Medulla oblongata (tissue), 1 donor: ENCODE results near the gene PKMYT1.

Source experiments
- DNase-seq: peaks from one replicate; pipeline ENCODE4 v3.0.0-alpha.2; 2015; ENCODE audit errors: extremely low spot score

PKMYT1 gene

GRCh38 chr16:3017794-3018506 lies 37.7 kb upstream of the PKMYT1 start, which contains the start of gene CLDN6:
CLDN6 (minus strand) TSS chr16:3018183; CDS start chr16:3016021, 2,162 bp downstream.
- DNase-seq, result no peak

DNA sequence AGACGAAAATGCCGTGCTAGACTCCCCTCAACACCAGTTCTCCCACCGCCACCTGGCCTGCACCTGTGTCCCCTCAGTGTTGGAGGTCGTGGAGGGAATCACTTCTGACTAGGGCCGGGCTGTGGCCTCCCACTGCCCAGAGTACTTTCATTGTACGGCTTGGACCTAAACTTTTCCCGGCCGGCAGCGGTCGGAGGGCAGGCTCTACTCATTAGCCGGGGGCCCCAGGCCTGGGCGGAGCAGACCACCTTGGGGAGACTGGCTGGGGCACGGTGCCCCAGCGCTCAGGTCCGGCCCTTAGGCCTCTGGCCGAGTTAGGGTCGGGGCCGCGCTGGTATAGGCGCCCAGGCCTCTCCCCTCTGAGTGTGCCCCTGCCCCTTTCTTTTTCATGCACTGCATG lies 37.1 kb upstream of the PKMYT1 start:
- DNase-seq, result no peak

DNA sequence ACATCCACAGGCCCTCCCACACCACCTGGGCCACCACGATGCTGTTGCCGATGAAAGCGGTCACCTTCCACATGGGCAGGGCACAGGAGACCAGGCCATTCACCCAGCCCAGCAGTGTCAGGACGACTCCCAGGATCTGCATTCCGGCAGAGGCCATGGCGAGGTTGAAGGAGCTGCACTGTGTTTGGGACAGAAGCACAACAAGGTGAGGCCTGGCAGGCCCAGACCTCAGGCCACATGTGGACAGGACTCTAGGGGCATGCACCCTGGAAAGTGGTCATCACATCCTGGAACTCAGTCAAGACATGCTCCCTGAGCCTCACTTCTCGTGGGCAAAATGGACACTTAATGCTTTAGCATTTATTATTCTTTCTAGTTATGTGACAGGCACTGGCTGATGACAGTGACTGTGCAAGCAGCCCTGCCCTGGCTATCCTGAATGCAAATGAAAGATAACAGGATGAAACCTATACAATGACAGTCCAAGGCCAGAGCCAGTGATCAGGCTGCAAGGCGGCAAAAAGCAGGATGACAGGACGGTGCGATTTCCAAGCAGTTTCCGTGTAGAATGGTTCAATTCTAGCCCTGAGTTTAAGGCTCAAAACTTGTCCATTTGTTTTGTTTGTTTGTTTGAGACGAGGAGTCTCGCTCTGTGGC lies 35.7 kb upstream of the PKMYT1 start:
- DNase-seq, result no peak

GRCh38 chr16:3014971-3015370 lies 34.7 kb upstream of the PKMYT1 start:
- no peak for DNase-seq

DNA sequence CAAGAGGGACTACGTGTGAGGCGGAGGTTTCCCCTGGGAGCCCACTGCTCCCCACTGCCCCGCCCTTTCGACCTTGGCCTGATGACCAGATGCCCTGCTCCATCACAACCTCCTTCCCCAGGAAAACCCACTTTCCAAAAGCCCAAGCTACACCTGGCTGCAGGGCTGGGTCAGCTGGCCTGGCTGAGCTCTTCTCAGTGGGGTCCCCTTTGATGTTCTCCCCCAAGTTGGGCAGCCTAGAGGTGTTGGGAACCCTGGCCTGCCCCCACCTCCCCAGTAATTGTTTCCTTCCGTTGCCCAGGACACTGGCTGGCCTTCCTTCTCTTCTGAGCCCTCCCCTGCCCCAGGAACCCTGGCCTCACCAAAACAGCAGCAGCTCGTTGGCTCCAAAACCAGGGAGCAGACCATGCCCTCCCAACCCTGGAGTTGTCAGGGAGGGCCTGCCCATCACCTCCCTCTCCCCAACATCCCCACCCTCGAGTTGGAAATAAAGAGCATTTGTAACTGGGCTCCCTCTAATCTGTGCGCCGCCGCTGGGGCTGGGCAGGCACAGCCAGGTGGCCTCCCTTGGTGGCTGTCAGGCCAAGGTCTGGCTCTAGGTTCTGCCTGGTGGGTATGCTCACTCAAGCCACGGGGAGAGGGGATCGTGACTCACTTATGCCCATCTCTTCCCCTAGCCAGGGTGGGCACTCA lies 33.9 kb upstream of the PKMYT1 start:
- DNase-seq, result no peak

DNA sequence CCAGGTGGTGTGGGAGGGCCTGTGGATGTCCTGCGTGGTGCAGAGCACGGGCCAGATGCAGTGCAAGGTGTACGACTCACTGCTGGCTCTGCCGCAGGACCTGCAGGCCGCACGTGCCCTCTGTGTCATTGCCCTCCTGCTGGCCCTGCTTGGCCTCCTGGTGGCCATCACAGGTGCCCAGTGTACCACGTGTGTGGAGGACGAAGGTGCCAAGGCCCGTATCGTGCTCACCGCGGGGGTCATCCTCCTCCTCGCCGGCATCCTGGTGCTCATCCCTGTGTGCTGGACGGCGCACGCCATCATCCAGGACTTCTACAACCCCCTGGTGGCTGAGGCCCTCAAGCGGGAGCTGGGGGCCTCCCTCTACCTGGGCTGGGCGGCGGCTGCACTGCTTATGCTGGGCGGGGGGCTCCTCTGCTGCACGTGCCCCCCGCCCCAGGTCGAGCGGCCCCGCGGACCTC lies 33.3 kb upstream of the PKMYT1 start:
- no peak for DNase-seq

- no peak for DNase-seq
Observed at GRCh38 chr16:3012828-3013420, 32.7 kb upstream of the PKMYT1 start, which contains the start of gene CLDN9. CLDN9 (plus strand) TSS chr16:3012923; CDS start chr16:3013363, 440 bp downstream.

DNA sequence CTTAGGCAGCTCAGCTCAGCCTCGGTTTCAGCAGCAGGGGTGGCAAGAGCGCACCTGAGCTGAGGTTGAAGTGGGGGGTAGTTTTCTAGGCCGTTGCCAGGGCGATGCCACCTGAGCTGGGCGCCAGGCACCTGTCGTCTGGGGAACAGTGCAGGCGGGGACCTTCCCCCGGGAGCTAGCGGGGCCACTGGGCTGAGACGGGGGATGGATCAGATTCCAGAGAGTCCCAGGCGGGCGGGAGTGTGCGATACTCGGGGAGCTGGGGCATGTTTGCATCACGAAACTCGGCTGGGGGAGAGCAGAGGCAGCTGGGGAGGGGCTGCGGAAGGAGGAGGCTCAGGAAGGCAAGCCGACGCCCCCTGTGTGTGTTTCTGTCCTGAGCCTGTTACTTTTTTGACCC lies 32.0 kb upstream of the PKMYT1 start:
- DNase-seq, result no peak

- DNase-seq, result no peak
Observed at GRCh38 chr16:3010510-3010909, 30.3 kb upstream of the PKMYT1 start.

DNA sequence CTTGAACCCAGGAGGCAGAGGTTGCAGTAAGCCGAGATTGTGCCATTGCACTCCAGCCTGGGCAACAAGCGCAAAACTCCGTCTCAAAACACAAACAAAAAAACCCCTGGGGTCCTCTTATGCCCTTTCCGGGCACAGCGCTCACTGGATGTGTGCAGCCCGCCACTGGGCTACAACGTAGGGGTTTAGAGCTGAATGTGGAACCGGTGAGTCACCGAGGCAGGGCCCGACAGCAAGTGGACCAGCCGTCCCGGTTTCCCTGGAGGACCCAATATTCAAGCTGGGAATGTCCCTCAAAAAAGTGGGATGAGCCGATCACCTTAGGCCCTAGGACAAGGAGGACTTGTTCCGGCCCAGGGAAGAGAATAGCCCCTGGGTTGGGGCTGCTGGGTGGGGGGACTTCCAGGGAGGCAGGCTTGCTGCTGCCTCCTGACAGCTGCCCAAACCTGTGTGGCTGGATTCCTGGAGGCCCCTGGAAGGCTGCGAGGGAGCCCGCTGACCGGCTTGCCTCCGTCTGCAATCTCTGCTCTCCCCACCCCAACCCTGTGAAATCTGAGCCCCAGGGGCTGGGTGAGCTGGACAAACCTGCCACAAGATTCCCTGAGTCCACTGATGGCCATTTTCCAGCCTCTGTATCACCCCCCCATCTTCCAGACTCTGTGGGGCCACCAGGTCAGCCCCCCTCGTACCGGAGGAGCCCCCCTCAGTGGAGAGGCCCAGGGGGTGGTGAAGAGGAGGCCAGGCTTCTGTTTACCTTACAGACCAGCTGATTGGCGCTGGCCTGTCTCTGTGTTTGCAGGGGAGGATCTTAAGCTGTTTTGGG lies 29.5 kb upstream of the PKMYT1 start:
- DNase-seq, result no peak

- DNase-seq, result no peak
Observed at GRCh38 chr16:3008690-3009037, 28.4 kb upstream of the PKMYT1 start.

DNA sequence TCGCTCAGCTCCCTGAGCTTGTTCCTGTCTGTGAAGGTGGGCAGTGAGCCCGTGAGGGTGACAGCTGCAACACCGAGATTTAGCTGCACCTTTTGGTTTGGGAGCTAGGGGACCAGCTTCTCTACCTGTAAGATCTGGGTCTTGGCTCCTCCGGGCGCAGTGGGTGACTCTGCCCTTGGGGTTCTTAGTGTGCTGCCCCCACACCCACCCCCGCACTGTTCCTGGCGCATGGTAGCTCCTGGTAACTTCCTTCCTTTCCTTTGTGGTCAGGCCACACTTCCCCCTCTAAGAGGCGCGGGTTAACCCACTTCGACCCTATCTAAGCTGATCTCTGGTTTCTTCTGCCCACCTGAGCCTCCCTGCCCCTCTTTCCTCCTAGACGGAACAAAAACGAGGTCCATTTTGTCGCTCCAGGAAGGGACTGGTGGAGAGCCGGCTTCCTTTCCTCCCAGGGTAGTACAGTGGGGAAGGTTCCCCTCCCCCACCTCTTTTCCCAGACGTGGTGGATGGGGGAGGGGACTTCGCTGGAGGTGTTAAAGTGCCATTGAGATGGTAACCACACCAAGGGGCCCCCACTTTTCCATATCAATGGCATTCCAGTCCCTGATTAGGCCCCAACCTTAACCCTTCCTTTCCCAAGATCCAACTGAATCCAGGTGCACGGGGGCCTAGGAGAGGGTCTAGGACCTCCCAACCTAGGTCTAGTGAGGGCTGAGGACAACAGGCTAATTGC lies 27.9 kb upstream of the PKMYT1 start:
- DNase-seq, result peak; percentile 45

GRCh38 chr16:3007059-3007956 lies 27.1 kb upstream of the PKMYT1 start:
- no peak for DNase-seq

GRCh38 chr16:3004781-3005284 lies 24.6 kb upstream of the PKMYT1 start:
- no peak for DNase-seq

DNA sequence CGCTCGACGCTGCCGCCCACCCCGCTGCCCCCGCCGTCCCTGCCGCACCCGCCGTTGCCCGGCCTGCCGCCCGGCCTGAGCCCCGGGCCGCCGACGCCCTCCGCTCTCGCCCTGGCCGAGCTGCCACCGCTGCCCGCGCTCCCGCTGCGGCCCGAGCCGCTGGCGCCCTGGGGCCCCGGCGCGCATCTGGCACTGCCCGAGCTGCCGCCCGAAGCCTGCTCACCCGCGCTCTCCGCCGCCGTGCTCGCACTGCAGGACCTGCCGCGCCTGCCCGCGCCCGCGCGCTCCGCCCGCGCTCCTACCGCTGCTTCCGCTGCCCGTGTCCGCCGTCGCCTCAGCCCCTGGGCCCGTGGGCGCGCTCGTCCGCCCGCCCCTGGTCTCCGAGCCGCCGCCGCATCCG lies 24.1 kb upstream of the PKMYT1 start:
- no peak for DNase-seq

GRCh38 chr16:3003582-3004270 lies 23.5 kb upstream of the PKMYT1 start:
- DNase-seq, result peak; percentile 99

DNA sequence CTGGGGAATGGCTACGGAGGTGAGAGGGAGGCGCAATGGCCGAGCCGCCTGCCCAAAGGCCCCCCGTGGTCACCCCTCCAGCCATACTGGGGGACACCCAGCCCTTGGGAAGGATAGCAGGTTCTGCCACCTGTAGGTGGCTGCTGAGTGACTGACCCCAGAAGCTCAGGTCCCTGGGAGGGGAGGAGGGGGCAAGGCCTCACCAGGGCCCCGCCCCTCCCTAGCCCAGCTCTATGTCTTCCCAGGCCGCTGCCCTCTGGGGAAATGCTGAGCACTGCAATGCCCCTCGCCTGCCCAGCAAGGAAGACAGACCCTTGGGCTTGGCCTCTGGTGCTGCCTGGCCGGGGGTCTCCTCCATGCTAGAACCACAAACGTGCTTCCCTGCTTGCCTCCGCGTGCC lies 21.1 kb upstream of the PKMYT1 start:
- DNase-seq, result no peak

DNA sequence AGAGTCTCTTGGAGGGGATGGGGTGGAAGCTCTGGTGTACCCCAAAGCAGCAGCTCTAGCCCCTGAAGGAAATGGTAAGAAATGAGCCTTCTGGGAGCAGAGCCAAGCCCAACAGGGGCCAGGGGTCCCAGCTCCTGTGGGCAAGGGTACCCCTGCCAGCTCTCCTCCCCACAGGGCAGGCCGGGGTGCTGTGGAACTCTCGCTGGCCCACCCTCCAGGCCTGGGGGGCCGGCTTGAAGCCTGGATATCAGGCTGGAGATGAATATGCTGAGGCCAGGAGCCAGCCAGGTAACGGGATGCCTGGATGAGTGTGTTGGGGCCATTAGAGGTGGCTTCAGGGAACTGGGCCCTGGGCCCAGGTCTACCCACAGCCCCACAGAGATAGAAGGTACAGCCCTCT lies 20.3 kb upstream of the PKMYT1 start:
- DNase-seq, result no peak

GRCh38 chr16:2999929-3000328 lies 19.7 kb upstream of the PKMYT1 start:
- no peak for DNase-seq
